GM21737 (cell line): ENCODE data around the gene MKRN2OS.
A peak's percentile ranks its signal among the peaks of the same experiment; 100 is the strongest.
"Not testable (repeated sequence)": the region's sequence is repeated elsewhere in the genome, so short reads cannot be mapped to it uniquely, and the experiment has no call there.

ENCODE experiments used
- ATAC-seq: cut with Tn5 transposase; IDR thresholded peaks from one replicate; pipeline ENCODE4 v1.9.1; 2021; ENCODE audit warnings: mild to moderate bottlenecking, moderate library complexity; ENCODE audit not compliant: unreplicated experiment

Gene MKRN2OS

GRCh38 chr3:12562451-12562850 is 17.2 kb upstream of the MKRN2OS start:
- ATAC-seq: no peak

GRCh38 chr3:12561397-12561796 is 16.1 kb upstream of the MKRN2OS start:
- ATAC-seq: no peak

DNA sequence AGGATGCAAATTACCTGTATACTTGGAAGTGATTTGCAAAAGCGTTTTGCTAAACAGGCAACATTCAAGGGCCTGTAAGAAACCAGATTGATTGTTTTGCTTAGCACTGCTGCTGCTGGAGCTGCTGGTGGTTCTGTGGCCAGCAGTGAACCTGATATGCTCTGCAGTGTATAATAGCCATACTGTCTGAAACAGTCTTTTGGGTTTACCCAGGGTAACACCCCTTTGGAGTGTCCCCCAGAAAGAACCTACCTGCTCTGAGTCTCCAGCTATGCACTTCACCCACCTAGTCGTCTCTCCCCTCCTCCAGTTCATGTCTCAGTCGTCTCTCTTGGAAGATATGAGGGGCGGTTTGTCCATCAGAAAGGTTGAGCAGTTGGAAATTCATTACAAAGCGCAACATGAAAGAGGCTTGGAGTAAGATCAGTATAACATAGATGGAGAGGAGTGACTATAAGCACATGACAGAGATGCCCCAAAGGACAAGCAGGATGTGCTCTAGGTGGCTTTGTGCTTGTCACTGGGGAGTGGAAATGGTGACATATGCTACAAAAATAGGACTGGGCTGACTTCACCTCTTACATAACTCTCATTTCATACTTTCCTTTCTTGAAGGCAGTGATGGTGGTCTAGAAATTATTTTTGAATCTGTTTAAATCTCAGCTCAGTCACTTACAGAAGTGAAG is 15.3 kb upstream of the MKRN2OS start:
- peak; percentile 34 for ATAC-seq

- no peak for ATAC-seq
These were observed 14.2 kb upstream of the MKRN2OS start for GRCh38 chr3:12559520-12559919.

- ATAC-seq: no peak
These were observed 13.4 kb upstream of the MKRN2OS start for GRCh38 chr3:12558706-12559105.

DNA sequence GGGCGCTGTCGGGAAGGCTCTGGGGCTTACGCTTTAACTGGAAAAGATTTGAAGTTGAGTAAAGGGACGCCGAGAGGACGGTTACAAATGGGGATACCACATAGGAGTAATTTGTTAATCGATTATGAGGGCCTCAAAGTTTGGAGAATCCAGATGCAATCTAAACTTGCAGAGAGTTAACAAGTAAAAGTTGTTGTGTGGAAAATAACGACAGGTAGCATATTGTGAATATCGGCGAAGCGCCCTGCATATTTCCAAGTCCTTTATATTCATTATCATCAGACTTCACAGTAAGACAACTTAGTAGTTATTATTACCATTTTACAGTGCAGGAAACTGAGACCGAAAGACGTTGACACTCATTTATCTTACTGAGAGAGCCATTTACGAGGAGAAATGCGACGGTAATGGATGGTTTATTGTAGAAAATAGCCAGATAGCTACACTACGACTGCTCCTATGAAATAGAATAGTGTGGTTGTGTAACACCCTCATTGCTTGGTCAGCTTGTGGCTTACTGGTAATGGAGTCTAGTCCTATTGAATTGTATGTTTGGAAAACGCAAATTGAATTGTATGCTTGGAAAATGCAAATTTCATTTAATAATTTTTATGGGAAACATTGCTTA is 12.3 kb upstream of the MKRN2OS start:
- no peak for ATAC-seq

- peak; percentile 85 for ATAC-seq
These were observed 11.6 kb upstream of the MKRN2OS start, which contains the start of gene MKRN2 for GRCh38 chr3:12556690-12557472. Gene MKRN2, plus strand, starts transcription at chr3:12557087. Its CDS starts 64 bp downstream, at chr3:12557151.

GRCh38 chr3:12556314-12556689 is 11.0 kb upstream of the MKRN2OS start:
- no peak for ATAC-seq

- ATAC-seq: no peak
These were observed 8.7 kb upstream of the MKRN2OS start for GRCh38 chr3:12553921-12554391.

DNA sequence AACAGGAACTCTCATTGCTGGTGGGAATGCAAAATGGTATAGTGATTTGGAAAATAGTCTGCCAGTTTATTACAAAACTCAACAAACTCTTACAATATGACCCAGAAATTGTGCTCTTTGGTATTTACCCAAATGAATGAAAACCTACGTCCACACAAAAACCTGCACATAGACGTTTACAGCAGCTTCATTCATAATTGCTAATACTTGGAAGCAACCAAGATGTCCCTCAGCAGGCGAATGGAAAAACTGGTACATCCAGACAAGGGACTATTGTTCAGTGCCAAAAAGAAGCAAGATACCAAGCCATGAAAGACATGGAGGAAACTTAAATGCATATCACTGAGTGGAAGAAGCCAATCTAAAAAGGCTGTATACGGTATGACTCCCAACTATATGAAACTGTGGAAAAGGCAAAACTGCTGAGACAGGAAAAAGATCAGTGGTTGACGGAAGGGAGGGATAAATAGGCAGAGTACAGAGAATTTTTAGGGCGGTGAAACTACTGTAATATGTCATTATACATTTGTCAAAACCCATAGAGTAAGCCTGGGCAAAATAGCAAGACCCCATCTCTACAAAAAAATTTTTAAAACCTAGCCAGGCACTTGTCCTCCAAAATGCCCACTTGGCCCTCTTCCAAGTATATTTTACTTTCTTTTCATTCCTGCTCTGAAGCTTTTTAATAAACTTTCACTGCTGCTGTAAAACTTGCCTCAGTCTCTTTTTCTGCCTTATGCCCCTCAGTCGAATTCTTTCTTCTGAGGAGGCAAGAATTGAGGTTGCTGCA is 4.9 kb upstream of the MKRN2OS start:
- no peak for ATAC-seq

- no peak for ATAC-seq
These were observed 437 bp downstream of the MKRN2OS start for GRCh38 chr3:12544652-12545472.

GRCh38 chr3:12543497-12543896 is 1.8 kb downstream of the MKRN2OS start:
- not testable (repeated sequence) for ATAC-seq

DNA sequence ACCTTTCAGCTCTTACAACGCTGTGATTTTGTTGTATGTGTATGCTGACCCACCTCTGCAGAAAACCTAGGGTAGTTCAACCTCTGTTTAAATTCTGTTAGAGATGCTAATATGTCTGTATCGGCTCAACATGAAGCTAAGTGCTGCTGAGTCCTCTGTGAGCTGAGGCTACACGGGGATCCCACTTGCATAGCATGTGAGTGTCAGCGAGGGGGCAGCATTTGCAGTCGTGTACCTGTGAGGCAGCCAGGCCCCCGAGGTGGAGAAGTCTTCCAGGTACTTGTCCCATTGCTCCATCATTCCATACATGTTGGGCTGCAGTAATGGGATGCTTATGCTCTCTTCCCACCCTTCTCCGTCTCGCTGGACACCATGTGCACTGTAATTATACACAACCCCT is 3.7 kb downstream of the MKRN2OS start:
- no peak for ATAC-seq

DNA sequence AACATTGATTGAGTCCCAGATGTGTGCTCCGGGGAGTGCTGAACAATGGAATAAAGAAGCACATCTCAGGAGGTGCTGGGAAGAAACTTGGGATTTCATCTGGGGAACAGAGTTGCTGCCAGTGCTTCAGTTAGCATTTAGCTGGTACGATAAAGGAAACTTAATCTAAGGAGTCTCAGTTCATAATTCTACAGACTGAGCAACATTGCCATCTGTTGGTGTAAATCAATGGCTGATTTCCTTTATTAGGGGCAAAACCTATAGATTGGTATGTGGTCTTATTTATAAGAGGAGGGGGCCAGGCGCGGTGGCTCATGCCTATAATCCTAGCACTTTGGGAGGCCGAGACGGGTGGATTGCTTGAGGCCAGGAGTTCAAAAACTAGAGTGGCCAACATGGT is 8.9 kb downstream of the MKRN2OS start:
- ATAC-seq: no peak

- ATAC-seq: no peak
These were observed 13.1 kb downstream of the MKRN2OS start for GRCh38 chr3:12532182-12532581.

- no peak for ATAC-seq
These were observed 17.5 kb downstream of the MKRN2OS start for GRCh38 chr3:12527757-12528143.

- no peak for ATAC-seq
These were observed 22.6 kb downstream of the MKRN2OS start for GRCh38 chr3:12522721-12523120.

GRCh38 chr3:12521010-12521409 is 24.3 kb downstream of the MKRN2OS start:
- no peak for ATAC-seq

DNA sequence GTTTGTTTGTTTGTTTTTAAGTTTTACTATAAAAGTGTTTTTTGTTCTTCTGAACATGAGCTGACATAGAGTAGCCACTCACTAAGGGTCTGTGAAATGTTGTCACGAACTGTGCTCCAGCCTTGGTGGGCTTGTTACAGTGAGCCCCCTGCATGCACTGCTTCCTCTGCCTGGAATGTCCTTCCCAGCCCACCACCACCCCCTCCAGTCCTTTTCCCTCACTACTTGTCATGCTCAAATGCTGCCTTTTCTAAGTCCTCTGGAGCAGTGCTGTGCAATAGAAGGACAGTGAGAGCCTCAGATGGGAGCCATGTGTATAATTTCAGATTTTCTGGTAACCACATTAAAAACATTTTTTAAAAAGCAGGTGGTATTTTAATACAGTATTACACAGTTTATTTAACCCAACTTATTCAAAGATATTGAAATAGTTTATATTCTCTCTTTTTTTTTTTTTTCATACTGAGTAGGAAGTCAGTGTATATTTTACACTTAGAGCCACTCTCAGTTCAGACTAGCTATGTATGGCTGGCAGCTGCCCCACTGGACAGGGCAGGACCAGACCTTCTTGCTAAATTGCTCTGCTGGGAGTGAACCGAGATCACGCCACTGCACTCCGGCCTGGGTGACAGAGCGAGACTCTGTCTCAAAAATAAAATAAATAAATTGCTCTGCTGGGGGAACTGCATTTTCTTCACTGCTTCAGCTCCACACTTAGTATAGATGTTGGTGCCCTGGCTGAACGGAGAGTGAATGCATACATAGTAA is 26.9 kb downstream of the MKRN2OS start:
- no peak for ATAC-seq
